ENCODE results near the gene NFAM1. TPM values are rescaled to one million over a fixed set of nuclear protein-coding genes. Genes with fewer than 3 reads are reported as not detected.

NFAM1 gene
- polyA plus RNA-seq, 1 of the 3 experiments (the other 2 are of a cell fraction): 0.02 TPM

DNA sequence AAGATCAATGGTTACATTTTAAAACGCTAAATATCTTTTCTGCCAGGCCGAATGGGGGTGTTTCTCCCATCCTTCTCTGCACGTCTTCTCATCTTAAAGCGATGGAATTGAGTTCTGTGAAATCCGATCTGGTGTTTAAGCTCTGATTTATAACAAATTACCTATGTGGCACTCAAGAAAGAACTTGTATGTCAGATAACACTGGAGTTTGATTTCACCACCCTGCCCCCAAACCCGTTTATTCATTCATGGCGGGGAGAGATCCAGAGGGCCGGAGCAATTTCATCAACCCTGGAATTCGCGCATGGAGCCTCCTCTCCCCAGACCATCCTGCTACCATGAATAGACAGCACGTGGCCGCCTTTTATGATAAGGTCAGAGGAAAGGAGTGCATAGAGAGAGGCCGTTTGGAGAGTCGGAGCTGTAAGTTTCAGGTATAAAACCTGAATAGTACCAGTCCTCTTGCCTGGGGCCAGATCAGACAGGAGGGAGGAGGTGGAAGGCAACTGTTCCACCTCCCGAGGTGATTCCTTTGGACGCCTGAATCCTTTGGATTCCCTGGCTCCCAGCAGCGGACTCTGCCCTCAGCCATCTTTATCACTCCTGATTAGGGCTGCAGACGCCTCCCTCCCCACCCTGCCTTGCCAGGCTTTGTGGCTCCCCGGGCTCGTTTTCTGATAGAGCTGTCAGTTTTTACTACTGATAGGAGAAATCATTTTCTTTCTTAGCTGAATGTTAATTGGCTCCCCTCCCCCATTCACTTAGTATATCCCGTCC is 27.3 kb upstream of the NFAM1 start:
- H3K27ac ChIP-seq (ENCODE audit: low read depth in 2 of 2, low read length in 1 of 2): no peak overlapping the region
- no peak overlapping the region for H3K4me3 ChIP-seq (ENCODE audit: low read depth in 2 of 2, low read length in 1 of 2)
- no peak overlapping the region for H3K4me2 ChIP-seq
- no peak for TF ChIP-seq ZBTB33 (IDR thresholded peaks at IDR 0.05; ENCODE audit: borderline replicate concordance, low read depth)
- TF ChIP-seq, protein P1, sequence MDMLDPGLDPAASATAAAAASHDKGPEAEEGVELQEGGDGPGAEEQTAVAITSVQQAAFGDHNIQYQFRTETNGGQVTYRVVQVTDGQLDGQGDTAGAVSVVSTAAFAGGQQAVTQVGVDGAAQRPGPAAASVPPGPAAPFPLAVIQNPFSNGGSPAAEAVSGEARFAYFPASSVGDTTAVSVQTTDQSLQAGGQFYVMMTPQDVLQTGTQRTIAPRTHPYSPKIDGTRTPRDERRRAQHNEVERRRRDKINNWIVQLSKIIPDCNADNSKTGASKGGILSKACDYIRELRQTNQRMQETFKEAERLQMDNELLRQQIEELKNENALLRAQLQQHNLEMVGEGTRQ (IDR thresholded peaks at IDR 0.05; ENCODE audit: borderline replicate concordance, low read depth, low read length): no peak
- no peak for TF ChIP-seq FOXM1 (IDR thresholded peaks at IDR 0.05; ENCODE audit: low read depth)
- TF ChIP-seq YY1 (IDR thresholded peaks at IDR 0.05; ENCODE audit: low read depth): no peak
- no peak for TF ChIP-seq FOXJ3 (CRISPR knock-in tag; IDR thresholded peaks at IDR 0.05)
- no peak for TF ChIP-seq MXI1 (IDR thresholded peaks at IDR 0.05; ENCODE audit: low read depth, low read length)
- TF ChIP-seq, protein P2, sequence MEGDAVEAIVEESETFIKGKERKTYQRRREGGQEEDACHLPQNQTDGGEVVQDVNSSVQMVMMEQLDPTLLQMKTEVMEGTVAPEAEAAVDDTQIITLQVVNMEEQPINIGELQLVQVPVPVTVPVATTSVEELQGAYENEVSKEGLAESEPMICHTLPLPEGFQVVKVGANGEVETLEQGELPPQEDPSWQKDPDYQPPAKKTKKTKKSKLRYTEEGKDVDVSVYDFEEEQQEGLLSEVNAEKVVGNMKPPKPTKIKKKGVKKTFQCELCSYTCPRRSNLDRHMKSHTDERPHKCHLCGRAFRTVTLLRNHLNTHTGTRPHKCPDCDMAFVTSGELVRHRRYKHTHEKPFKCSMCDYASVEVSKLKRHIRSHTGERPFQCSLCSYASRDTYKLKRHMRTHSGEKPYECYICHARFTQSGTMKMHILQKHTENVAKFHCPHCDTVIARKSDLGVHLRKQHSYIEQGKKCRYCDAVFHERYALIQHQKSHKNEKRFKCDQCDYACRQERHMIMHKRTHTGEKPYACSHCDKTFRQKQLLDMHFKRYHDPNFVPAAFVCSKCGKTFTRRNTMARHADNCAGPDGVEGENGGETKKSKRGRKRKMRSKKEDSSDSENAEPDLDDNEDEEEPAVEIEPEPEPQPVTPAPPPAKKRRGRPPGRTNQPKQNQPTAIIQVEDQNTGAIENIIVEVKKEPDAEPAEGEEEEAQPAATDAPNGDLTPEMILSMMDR (IDR thresholded peaks at IDR 0.05): no peak
- no peak for TF ChIP-seq TCF12 (IDR thresholded peaks at IDR 0.05)
- TF ChIP-seq MEF2A (IDR thresholded peaks at IDR 0.05; ENCODE audit: borderline replicate concordance, low read depth): no peak
- no peak for TF ChIP-seq TEAD4 (IDR thresholded peaks at IDR 0.05; ENCODE audit: borderline replicate concordance, insufficient read depth)
- TF ChIP-seq, protein P3, sequence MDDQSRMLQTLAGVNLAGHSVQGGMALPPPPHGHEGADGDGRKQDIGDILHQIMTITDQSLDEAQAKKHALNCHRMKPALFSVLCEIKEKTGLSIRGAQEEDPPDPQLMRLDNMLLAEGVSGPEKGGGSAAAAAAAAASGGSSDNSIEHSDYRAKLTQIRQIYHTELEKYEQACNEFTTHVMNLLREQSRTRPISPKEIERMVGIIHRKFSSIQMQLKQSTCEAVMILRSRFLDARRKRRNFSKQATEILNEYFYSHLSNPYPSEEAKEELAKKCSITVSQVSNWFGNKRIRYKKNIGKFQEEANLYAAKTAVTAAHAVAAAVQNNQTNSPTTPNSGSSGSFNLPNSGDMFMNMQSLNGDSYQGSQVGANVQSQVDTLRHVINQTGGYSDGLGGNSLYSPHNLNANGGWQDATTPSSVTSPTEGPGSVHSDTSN (IDR thresholded peaks at IDR 0.05): no peak
- no peak for TF ChIP-seq EZH2phosphoT487 (IDR thresholded peaks at IDR 0.05; ENCODE audit: borderline replicate concordance, low read depth)
- no peak for TF ChIP-seq MAX (IDR thresholded peaks at IDR 0.05; ENCODE audit: low read depth)
- TF ChIP-seq NRF1 (IDR thresholded peaks at IDR 0.05; ENCODE audit: low read depth, low read length): no peak
- TF ChIP-seq RAD21 (IDR thresholded peaks at IDR 0.05; ENCODE audit: low read length): no peak
- H3K9ac ChIP-seq: no peak overlapping the region
- DNase-seq: peak; percentile 29
- WGBS (ENCODE audit: low lambda C conversion rate): 57% methylated on average over 11 of the region's 21 CpGs
- CTCF ChIA-PET: interaction anchor here (1.7 to 6.4 kb wide), 3 partner anchors 14 to 22 kb away, joined by 6 to 32 read pairs (median 8); no protein-coding TSS in a partner anchor
- H4K20me1 ChIP-seq (ENCODE audit: insufficient read depth): no peaks in the 10 kb centered on the region
- POLR2A ChIA-PET: interaction anchor here (0.5 to 1.0 kb wide), 2 partner anchors 15 to 51 kb away, joined by 3 to 6 read pairs; no protein-coding TSS in a partner anchor
- H3K9me2 ChIP-seq: no peaks in the 10 kb centered on the region
- no peak overlapping the region for H2AFZ ChIP-seq (ENCODE audit: low read depth)
- H3K27me3 ChIP-seq (ENCODE audit: insufficient read depth): no peaks in the 10 kb centered on the region
- H3F3A ChIP-seq (replicated peaks; ENCODE audit: insufficient read depth): no peaks in the 10 kb centered on the region
- no peaks in the 10 kb centered on the region for H3K36me3 ChIP-seq (replicated peaks in 1 of 2; ENCODE audit: control insufficient read depth in 1 of 2, insufficient read depth in 2 of 2, low read length in 1 of 2)
- H3K79me2 ChIP-seq (ENCODE audit: insufficient read depth): no peaks in the 10 kb centered on the region
- H3K4me1 ChIP-seq (ENCODE audit: control insufficient read depth in 1 of 2, insufficient read depth in 2 of 2, low read depth in 1 of 2, low read length in 1 of 2): peaks cover 0 to 8% of the 10 kb centered on the region in 2 experiments; a peak in 1 of 4 replicates
- no peaks in the 10 kb centered on the region for H3K9me3 ChIP-seq

All from SK-N-SH (cell line).